HG03571 (cell line): ENCODE data around the gene COL5A1.
"Not testable (repeated sequence)": the region's sequence is repeated elsewhere in the genome, so short reads cannot be mapped to it uniquely, and the experiment has no call there.

ENCODE experiments used
- ATAC-seq: cut with Tn5 transposase; IDR thresholded peaks from one replicate; pipeline ENCODE4 v1.9.1; 2021; ENCODE audit not compliant: unreplicated experiment

The COL5A1 gene

DNA sequence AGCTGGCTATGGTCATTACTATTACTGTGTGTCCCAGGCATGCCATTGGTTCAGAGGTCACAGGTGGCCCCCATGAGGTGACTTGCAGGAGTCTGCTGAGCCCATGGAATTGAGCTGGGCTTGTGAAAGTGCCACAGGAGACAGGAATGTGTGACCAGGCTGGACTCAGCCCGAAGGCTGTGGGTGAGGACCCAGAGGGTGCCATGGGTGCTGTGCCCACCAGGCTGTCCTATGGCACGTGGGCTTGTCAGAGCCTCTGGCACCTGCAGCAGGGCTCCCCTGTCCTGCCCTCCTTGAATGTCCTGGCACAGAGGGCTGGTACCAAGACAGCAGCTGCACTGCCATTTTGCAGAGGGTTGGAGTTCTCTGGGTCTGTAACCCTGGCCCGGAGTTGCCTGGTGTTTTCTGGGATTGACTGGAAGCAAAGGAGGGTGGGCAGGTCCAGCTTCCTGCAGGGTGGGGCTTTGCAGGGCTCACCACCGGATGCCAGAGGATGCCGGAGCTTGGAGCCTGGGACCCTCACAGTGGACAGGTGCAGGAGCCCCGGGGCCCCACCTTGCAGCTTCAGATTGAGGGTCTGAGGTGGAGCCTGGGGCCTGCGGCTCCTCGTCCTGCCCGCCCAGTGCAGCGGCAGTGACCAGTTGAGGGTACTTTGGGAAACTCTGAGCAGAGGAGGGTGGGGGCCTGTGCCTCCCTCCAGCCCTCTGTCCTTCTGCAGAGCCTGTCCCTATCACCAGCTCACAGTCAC lies 14.2 kb downstream of the COL5A1 start:
- no peak for ATAC-seq

DNA sequence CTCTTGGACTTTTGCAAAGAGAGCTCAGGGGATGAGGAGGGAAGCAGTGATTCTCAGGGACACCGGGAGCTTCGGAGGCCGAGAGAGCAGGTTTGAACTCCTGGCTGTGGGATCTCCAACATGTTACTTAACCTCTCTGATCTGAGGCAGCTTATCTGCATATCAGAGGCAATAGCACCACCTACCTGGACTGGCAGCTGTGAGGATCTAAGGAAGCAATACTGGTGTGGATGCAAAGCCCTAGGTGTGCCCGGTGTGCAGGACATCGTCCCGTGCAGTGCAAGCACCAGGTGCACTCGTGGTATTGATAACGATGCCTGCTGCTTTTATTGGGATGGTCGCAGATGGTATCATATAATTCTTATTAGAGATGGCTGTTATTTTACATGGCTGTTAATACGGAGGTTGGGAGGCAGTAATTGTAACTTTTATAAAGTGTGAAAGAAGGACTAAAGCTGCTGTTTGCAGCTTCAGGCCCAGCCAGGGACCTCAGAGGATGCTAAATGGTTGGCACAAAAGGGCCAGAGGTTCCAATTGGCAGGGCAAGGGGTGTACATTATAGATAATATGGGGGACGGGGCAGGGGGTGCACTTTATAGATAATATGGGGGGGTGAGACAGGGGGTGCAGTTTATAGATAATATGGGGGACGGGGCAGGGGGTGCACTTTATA lies 14.9 kb downstream of the COL5A1 start:
- no peak for ATAC-seq

DNA sequence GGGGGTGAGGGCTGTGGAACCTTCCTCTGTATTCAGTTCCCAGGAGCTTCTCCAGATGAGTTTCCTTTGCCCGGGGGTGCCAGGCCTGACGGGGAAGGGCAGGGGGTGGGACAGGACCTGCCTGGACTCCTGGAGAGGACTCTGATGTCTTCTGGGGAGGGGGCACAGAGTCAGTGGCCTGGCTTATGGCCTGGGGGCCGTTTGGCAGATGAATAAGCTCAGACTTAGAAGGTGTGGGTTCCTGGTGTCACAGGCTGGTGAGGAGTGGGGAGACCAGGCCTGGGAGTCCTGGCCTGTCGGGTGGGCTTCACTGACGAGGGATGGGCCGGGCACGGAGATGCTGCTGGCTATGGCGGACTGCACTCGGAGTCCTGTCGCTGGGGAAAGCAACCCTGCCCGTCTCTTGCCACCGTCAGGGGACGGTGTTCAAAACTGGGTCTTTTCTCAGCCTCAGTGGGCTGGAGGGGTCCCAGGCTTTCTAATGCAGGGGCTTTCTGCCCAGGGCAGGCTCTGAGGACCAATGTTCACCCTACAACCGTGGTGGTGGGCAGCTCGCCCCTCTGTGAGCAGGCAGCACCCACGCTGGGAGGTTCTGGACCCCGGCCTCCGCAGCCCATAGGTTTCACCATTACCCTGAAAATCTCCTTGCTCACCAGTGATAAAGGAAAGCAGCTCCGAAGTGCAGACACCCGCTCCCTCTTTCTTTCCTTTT lies 16.2 kb downstream of the COL5A1 start:
- no peak for ATAC-seq

DNA sequence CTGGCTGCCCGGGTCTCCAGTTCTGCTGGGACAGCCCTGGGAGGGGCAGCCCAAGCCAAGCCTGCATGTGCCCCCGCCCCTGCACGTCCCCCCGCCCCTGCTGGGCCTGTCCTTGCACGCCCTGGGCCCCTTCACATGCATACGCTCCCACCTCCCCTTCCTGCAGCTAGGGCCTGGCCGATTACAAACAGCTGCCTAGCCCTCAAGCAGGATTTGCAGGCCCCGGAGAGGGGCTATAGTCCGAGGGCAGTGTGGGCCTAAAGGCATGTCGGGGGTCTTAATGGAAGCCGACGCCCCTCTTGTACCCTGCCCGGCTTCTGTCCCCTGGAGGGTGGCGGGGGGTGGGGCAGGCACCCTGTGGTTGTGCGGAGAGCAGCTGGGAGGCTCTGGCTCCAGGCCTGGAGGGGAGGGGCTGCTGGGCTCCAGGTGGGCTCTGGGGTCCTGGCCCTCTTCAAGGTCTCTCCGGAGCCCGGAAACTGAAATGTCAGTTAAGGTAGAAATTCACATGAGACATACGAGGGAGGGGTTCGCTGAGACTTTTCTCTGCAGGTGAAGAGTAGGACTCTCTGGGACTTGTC lies 16.9 kb downstream of the COL5A1 start:
- no peak for ATAC-seq

- no peak for ATAC-seq
Measured at GRCh38 chr9:134659688-134660131, 18.1 kb downstream of the COL5A1 start.

DNA sequence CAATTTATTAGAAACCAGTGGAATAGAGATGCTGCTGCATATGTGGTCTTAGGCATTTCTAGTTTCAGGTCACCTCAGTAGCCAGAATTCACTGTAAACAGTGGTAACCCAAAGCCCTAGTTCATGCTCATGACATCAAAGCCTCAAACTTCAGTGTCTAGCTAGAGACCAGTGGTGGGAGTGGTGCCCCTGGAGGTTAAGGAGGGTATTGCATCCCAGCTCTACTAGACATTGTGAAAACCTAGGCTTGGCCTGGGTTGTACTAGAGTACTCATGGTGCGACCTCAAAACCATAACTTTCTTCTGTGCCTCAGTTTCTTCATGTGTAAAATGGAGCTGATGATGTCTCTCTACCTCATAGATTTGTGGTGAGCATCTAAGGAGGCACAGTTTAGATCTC lies 18.8 kb downstream of the COL5A1 start:
- ATAC-seq = no peak

GRCh38 chr9:134661299-134661698 lies 19.7 kb downstream of the COL5A1 start:
- ATAC-seq = no peak

GRCh38 chr9:134661791-134662142 lies 20.2 kb downstream of the COL5A1 start:
- no peak for ATAC-seq

DNA sequence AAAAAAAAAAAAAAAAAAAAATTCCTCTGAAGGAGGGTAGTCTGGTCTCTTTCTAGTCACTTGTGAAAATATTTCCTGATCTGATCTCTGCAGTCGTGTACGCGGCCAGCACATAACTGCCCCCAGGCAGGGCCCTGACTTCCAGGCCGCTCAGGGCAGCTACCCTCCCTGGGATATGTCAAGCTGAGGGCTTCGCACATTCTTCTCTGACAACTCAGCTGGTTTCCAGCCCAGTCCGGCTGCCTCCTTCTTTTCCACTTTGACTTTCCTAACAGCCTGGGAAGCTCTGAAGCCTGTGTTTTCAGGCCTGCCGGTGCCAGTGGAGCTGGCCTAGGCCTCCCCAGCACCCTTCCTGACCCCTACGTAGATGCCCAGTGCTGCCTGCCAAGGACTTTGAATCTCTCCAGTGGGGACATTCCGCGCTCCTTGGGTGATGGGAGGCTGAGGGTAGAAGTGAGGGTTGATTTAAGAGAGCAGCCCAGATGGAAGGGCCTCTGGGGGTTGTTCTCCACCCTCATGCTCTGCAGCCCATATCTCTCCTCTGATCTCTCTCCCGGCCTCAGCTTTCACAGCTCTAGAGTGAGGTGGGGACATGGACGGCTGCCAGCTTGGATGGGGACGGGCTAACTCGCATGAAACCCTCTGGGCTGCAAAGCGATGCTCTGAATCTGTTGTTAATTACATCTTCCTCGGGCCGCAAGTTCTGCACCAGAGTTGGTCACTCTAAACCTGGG lies 20.7 kb downstream of the COL5A1 start:
- no peak for ATAC-seq

DNA sequence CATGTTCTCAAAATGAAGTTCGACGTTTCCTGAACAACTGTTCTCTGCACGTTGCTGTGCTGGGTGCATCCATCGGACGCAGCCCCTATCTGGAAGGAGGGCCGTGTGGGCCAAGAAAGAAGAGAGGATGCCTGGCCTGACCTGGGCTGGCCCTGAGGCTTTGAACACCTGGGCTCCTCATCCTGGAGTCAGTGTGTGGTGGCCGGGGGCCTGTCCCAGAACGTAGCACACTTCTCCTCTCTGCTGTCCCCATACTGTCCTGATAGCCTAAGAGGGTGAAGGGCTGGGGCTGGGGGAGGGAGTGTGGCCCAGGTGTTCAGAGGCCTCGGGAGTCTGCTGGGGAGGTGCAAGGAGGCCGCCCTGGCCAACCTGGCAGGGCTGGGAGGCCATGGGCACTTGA lies 21.5 kb downstream of the COL5A1 start:
- no peak for ATAC-seq

DNA sequence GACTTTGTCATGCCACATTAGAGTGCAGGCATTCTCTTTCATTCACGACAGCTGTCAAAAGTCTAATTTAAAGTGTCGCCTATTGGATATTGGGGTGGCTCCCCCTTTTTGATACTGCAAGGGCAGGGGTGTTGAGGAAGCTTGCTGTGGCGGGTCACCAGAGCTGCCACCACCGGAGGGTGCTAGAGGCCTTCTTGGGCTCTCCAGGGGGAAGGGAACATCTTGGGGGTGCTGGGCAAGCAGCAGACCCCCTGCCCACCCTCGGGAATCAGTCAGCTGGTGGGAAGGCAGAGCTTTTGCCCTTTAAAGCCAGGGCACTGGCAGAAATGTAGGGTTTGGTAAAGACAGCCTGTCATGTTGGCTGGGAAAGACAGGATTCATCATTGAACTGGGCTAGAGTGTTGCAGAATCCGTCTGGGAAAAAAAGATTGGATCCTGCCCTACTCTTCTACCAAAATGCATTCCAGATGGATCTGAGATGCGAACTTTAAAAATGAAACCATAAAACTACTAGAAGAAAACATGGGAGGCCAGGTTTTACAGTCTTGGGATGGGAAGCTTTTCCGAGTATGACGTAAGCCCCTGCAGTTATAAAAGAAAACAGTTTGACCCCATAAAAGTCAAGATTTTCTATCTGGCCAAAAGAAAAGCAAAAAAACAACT lies 22.3 kb downstream of the COL5A1 start:
- ATAC-seq = no peak

GRCh38 chr9:134664446-134664845 lies 22.8 kb downstream of the COL5A1 start:
- ATAC-seq = no peak

DNA sequence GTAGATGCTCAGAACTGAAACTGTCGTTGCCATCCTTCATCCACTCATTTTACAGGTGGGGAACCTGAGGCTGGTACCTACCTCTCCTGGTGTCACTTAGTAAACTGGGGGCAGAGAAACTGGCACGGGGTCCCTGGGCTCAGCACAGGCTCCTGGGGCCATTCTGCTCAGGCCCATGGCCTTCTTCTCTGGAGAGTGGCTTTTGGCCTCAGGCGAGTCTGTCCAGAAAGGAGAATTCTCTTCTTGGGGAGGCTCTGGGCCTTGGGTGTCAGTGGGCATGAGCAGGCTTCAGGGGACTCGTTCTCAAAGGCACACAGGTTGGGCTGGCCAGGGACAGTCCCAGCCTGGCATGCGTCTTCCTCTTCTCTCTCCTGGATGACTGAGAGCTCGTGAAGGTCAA lies 24.6 kb downstream of the COL5A1 start:
- no peak for ATAC-seq

GRCh38 chr9:134666831-134667230 lies 25.2 kb downstream of the COL5A1 start:
- ATAC-seq = no peak

- not testable (repeated sequence) for ATAC-seq
Measured at GRCh38 chr9:134668977-134669376, 27.4 kb downstream of the COL5A1 start.

- ATAC-seq = no peak
Measured at GRCh38 chr9:134669399-134669955, 27.9 kb downstream of the COL5A1 start.

DNA sequence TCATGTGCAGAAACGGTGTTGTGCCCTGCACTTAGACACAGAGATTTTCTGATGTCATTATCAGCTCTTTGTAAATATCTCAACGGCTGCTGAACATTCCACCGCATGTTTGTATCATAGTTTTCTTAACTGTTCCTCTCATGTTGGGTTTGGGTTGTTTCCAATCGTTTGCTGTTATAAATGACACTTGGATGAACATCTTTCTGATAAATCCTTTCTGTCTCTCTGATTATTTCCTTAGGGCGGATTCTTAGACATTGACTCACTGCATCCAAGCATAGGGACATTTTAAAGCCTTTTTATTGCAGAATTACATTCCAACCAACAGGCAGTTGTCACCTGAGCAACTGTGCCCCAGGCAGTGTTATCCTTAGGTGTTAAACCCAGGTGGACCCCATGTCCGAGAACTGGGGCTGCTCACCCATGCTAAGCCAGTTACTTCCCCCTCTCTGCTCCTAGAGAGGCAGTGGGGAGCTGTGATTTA lies 28.5 kb downstream of the COL5A1 start:
- ATAC-seq = no peak

DNA sequence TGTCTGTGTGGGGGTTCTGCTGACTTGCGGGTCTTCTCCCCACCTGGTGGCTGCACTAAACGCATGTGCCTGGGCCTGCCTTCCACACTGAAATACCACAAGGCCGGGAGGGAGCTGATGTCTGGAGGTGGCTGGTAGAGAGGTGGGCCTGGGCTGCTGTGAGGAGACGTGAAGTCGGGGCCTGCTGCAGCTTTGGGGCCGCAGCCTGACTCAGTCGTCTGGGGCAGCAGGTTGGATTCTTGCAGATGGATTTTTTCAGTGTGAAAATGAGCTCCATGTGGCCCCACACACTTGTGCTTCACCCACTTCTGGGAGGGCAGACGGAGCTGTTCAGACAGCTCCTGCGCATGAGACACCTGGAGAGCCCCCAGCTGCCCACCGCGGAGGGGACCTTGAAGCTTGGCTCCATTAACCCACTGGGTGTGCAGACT lies 29.3 kb downstream of the COL5A1 start:
- ATAC-seq = no peak

DNA sequence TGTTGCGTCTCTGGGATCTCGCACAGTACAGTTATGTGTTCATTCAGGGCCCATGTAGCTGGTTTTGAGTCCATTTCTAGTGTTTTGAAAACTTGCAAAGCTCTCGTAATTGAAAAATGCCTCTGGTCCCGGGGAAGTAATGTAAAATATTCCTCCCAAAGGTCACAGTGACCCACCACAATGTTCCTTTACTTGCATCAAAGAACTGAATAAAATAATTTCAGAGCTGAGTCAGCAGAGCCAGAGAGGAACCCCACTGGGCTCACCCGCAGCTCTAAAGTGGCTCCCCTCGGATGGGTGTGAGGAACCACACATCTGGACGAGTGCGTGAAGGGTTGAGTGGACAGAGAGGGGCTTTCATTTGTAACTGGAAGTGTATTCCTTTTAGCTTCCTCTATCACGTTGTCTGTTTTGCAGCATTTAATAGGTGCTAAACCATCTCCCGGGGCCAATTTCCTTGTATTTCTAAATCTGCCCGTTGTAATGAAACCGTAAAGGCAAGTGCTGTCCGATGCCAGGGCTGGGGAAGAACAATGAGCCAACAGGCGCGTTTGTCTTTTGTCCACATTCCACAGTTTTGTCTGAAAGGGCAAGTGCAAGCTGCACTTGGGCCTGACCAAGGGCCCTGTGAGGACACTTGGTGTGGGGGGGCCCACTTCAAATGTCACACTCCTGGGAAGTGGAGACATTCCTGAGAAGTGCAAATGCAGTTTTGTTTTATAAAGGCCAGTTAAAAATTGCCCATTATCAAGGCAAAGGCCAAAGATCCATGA lies 29.9 kb downstream of the COL5A1 start:
- no peak for ATAC-seq
